ENCODE data around the gene ZNF292.

Gene ZNF292

DNA sequence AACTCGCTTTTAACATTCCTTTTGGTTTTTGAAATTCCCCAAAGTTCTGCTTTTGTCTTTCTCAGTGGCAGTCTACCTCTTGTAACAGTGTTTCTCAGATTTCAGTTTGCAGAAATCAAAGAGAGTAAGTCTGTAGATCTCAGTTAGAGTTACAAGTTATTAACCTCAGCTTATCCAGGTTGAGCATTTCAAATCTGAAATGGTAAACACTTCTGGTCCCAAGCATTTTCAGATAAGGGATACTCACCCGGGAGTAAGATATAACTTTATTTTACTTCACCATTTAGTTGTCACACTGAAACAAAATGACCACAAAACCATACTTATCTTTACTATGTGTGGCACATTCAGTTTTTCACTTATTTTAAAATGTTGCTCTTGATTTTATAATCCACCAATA is 9.8 kb downstream of the ZNF292 start:
- H3K9ac ChIP-seq (ENCODE audit: low read length), result no peak overlapping the region
- H3K4me1 ChIP-seq (ENCODE audit: control insufficient read depth, insufficient read depth, low read length), result no peaks in the 10 kb centered on the region

GRCh38 chr6:87171938-87172633 is 16.7 kb downstream of the ZNF292 start:
- peaks cover 26% of the 10 kb centered on the region for H3K4me1 ChIP-seq (ENCODE audit: control insufficient read depth, insufficient read depth, low read length)
- H3K9ac ChIP-seq (ENCODE audit: low read length), result no peak overlapping the region
- H3K4me3 ChIP-seq (ENCODE audit: low read length), result no peak overlapping the region
- no peaks in the 10 kb centered on the region for H3K36me3 ChIP-seq (ENCODE audit: control insufficient read depth, insufficient read depth, low read length)
- H3K27me3 ChIP-seq (ENCODE audit: control insufficient read depth, insufficient read depth, low read length), result no peaks in the 10 kb centered on the region
- H3K9me3 ChIP-seq (ENCODE audit: control insufficient read depth, low read length), result no peaks in the 10 kb centered on the region

More for the DNA sequence above, 9.8 kb downstream of the ZNF292 start:
- Histone ChIP-seq H3K27me3 (ENCODE audit: control insufficient read depth, insufficient read depth, low read length) (no peaks in the 10 kb centered on the region), H3K4me3 (ENCODE audit: low read length) (no peak overlapping the region), H3K36me3 (ENCODE audit: control insufficient read depth, insufficient read depth, low read length) (no peaks in the 10 kb centered on the region), H3K9me3 (ENCODE audit: control insufficient read depth, low read length) (no peaks in the 10 kb centered on the region)

- H3K9ac ChIP-seq (ENCODE audit: low read length), result no peak overlapping the region
- no peak overlapping the region for H3K4me3 ChIP-seq (ENCODE audit: low read length)
- H3K36me3 ChIP-seq (ENCODE audit: control insufficient read depth, insufficient read depth, low read length), result no peaks in the 10 kb centered on the region
- no peaks in the 10 kb centered on the region for H3K27me3 ChIP-seq (ENCODE audit: control insufficient read depth, insufficient read depth, low read length)
- peaks cover 26% of the 10 kb centered on the region for H3K4me1 ChIP-seq (ENCODE audit: control insufficient read depth, insufficient read depth, low read length)
- no peaks in the 10 kb centered on the region for H3K9me3 ChIP-seq (ENCODE audit: control insufficient read depth, low read length)
Observed at GRCh38 chr6:87174078-87174579, 18.8 kb downstream of the ZNF292 start.

- H3K4me1 ChIP-seq (ENCODE audit: control insufficient read depth, insufficient read depth, low read length), result peaks cover 23% of the 10 kb centered on the region
- no peaks in the 10 kb centered on the region for H3K36me3 ChIP-seq (ENCODE audit: control insufficient read depth, insufficient read depth, low read length)
Observed at GRCh38 chr6:87176493-87176892, 21.1 kb downstream of the ZNF292 start.

DNA sequence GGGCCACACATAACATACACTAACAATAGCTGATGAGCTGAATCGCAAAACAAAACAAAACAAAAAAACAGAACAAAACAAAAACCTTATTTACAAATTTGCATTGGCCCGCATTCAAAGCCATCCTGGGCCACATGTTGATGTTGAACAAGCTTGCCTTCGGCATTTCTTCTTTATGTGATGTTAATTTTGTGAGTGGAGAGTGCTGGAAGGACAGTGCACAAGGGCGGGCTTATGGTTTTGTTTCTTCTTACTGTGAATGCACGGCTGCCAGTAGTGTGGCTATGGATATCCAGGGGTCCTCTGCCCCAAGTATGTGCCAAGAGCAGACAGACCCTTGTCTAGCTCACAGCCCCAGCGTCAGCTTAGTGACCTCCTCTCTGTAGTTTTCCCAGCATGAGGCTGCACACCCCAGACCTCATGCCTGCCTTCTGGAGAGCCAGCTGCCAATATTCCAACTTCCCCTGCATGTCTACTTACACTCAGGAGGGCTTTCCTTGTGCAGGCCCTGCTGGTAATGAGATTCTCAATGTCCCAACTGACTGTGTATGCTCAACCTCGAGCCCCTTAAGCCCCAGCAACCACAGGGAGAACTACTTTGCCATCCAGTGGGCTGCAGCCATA is 24.9 kb downstream of the ZNF292 start:
- H3K9me3 ChIP-seq (ENCODE audit: control insufficient read depth, low read length), result no peaks in the 10 kb centered on the region
- H3K4me1 ChIP-seq (ENCODE audit: control insufficient read depth, insufficient read depth, low read length), result no peaks in the 10 kb centered on the region
- H3K9ac ChIP-seq (ENCODE audit: low read length), result no peak overlapping the region
- H3K36me3 ChIP-seq (ENCODE audit: control insufficient read depth, insufficient read depth, low read length), result no peaks in the 10 kb centered on the region
- H3K27me3 ChIP-seq (ENCODE audit: control insufficient read depth, insufficient read depth, low read length), result no peaks in the 10 kb centered on the region
- H3K4me3 ChIP-seq (ENCODE audit: low read length), result no peak overlapping the region

More at GRCh38 chr6:87176493-87176892, 21.1 kb downstream of the ZNF292 start:
- no peaks in the 10 kb centered on the region for H3K27me3 ChIP-seq (ENCODE audit: control insufficient read depth, insufficient read depth, low read length)
- no peaks in the 10 kb centered on the region for H3K9me3 ChIP-seq (ENCODE audit: control insufficient read depth, low read length)
- H3K9ac ChIP-seq (ENCODE audit: low read length), result no peak overlapping the region
- no peak overlapping the region for H3K4me3 ChIP-seq (ENCODE audit: low read length)

DNA sequence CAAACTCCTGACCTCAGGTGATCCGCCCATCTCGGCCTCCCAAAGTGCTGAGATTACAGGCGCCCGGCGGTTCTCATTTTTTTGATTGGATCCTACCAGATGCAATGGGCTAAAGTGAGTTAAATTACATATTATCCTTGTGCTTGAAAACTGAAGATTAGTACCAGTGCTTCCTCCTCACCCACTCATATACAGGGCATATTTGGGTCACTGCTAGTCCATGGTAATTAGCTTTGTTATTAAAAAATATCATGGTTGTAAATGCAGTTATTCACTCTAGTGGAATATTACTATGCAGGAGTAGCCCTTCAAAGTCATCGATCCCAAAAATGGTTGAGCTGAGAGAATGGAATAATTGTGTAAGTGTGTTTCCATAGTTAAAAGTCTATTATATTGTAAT is 26.5 kb downstream of the ZNF292 start:
- H3K36me3 ChIP-seq (ENCODE audit: control insufficient read depth, insufficient read depth, low read length), result no peaks in the 10 kb centered on the region
- no peaks in the 10 kb centered on the region for H3K27me3 ChIP-seq (ENCODE audit: control insufficient read depth, insufficient read depth, low read length)
- H3K9me3 ChIP-seq (ENCODE audit: control insufficient read depth, low read length), result no peaks in the 10 kb centered on the region
- H3K4me3 ChIP-seq (ENCODE audit: low read length), result no peak overlapping the region
- H3K4me1 ChIP-seq (ENCODE audit: control insufficient read depth, insufficient read depth, low read length), result no peaks in the 10 kb centered on the region
- H3K9ac ChIP-seq (ENCODE audit: low read length), result no peak overlapping the region

DNA sequence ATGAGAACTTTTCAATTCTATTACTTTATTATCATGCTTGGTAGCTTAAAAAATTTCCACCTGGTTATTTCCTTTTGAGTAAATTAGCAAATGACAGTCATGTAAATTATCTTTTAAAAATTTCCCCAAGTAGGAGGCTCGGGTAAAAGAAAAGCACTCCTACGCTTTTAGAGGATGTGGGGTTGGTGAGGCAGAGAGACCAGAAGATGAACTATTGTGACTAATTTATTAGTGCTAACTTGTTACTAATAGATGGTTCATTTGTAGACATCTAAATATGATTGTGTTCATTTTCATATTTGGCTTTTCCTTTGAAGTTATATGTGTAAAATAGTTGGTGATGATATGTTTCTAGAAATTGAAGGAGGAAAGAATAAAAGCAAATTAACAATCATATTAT is 27.0 kb downstream of the ZNF292 start:
- Histone ChIP-seq H3K27me3 (ENCODE audit: control insufficient read depth, insufficient read depth, low read length) (no peaks in the 10 kb centered on the region), H3K4me3 (ENCODE audit: low read length) (no peak overlapping the region), H3K9ac (ENCODE audit: low read length) (no peak overlapping the region), H3K9me3 (ENCODE audit: control insufficient read depth, low read length) (no peaks in the 10 kb centered on the region), H3K4me1 (ENCODE audit: control insufficient read depth, insufficient read depth, low read length) (no peaks in the 10 kb centered on the region), H3K36me3 (ENCODE audit: control insufficient read depth, insufficient read depth, low read length) (no peaks in the 10 kb centered on the region)

DNA sequence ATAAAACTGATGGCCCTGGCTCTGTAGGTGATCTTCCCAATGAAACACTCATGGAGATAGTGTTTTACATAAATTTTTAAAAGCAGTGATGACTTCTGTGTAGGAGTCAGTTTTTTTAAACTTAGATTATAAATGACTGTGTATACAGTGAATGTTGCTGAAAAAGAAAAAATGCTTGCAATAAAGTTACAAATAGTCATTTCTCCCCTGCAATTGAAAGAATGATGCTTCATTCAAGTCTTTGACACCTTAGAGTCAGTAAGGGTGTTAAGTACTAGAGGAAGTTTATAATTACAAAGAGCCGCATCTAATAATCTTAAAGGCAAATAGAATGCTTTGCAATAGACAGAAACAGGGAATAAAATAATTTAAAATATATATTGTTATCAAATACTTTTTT is 27.6 kb downstream of the ZNF292 start:
- Histone ChIP-seq H3K36me3 (ENCODE audit: control insufficient read depth, insufficient read depth, low read length) (no peaks in the 10 kb centered on the region), H3K9me3 (ENCODE audit: control insufficient read depth, low read length) (no peaks in the 10 kb centered on the region), H3K4me3 (ENCODE audit: low read length) (no peak overlapping the region), H3K27me3 (ENCODE audit: control insufficient read depth, insufficient read depth, low read length) (no peaks in the 10 kb centered on the region), H3K4me1 (ENCODE audit: control insufficient read depth, insufficient read depth, low read length) (no peaks in the 10 kb centered on the region), H3K9ac (ENCODE audit: low read length) (no peak overlapping the region)

- no peaks in the 10 kb centered on the region for H3K27me3 ChIP-seq (ENCODE audit: control insufficient read depth, insufficient read depth, low read length)
- H3K9ac ChIP-seq (ENCODE audit: low read length), result no peak overlapping the region
- no peaks in the 10 kb centered on the region for H3K9me3 ChIP-seq (ENCODE audit: control insufficient read depth, low read length)
- no peaks in the 10 kb centered on the region for H3K4me1 ChIP-seq (ENCODE audit: control insufficient read depth, insufficient read depth, low read length)
- no peaks in the 10 kb centered on the region for H3K36me3 ChIP-seq (ENCODE audit: control insufficient read depth, insufficient read depth, low read length)
- H3K4me3 ChIP-seq (ENCODE audit: low read length), result no peak overlapping the region
Observed at GRCh38 chr6:87183687-87184086, 28.3 kb downstream of the ZNF292 start.

DNA sequence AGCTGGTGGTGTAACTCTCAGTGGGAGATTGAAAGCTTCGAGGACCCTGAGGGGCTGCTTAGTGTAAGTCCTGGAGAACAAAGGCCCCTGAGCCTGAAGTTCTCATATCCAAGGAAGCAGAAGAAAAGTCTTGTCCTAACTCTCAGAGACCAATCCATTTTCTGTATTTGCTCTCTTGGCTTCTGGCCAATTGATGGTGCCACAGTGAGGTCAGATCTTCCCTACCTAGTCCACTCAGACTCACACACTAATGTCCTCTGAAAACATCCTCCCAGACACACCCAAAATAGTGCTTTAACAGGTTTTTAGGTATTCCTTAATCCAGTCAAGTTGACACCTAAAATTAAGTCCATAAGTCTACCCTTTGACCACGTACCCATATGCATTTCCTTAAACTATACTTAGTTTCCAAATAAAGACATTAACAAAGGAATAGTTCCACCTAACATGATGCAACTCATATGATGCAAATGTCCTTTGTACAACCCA is 29.4 kb downstream of the ZNF292 start:
- Histone ChIP-seq H3K9me3 (ENCODE audit: control insufficient read depth, low read length) (no peaks in the 10 kb centered on the region), H3K36me3 (ENCODE audit: control insufficient read depth, insufficient read depth, low read length) (no peaks in the 10 kb centered on the region), H3K4me1 (ENCODE audit: control insufficient read depth, insufficient read depth, low read length) (no peaks in the 10 kb centered on the region), H3K27me3 (ENCODE audit: control insufficient read depth, insufficient read depth, low read length) (no peaks in the 10 kb centered on the region), H3K9ac (ENCODE audit: low read length) (no peak overlapping the region), H3K4me3 (ENCODE audit: low read length) (no peak overlapping the region)

DNA sequence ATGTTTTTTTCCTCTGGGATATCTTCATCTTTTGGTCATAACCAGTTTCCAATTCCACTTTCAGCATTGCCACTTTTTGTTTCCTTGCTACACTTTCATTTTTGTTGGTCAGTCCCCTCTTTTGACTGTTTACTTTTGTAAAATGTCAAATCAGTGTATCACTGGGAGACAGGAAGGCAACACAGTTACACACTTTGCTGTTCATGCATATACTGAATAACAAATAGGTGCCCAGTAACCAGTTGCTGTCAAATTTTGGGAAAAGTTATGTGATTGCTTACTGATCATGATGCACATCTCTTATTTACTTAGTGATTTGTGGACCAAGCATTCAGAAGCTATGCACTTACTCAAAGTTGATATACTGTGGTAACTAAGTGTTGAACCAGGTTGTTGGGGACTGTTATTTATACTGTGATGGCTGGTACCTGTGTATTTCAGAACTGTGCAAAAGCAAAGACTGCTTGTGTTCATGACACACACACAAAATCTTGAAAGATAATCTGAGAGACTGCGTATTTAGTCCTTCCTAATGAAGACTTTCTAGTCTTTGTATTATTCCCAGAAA is 41.0 kb downstream of the ZNF292 start:
- Histone ChIP-seq H3K4me3 (ENCODE audit: low read length) (no peak overlapping the region), H3K27me3 (ENCODE audit: control insufficient read depth, insufficient read depth, low read length) (no peaks in the 10 kb centered on the region), H3K9me3 (ENCODE audit: control insufficient read depth, low read length) (no peaks in the 10 kb centered on the region), H3K36me3 (ENCODE audit: control insufficient read depth, insufficient read depth, low read length) (no peaks in the 10 kb centered on the region), H3K9ac (ENCODE audit: low read length) (no peak overlapping the region), H3K4me1 (ENCODE audit: control insufficient read depth, insufficient read depth, low read length) (no peaks in the 10 kb centered on the region)

GRCh38 chr6:87197547-87197946 is 42.2 kb downstream of the ZNF292 start:
- H3K27me3 ChIP-seq (ENCODE audit: control insufficient read depth, insufficient read depth, low read length), result no peaks in the 10 kb centered on the region
- H3K36me3 ChIP-seq (ENCODE audit: control insufficient read depth, insufficient read depth, low read length), result no peaks in the 10 kb centered on the region
- no peak overlapping the region for H3K4me3 ChIP-seq (ENCODE audit: low read length)
- no peaks in the 10 kb centered on the region for H3K9me3 ChIP-seq (ENCODE audit: control insufficient read depth, low read length)
- no peak overlapping the region for H3K9ac ChIP-seq (ENCODE audit: low read length)
- no peaks in the 10 kb centered on the region for H3K4me1 ChIP-seq (ENCODE audit: control insufficient read depth, insufficient read depth, low read length)
